Naive thymus-derived CD4-positive, alpha-beta T cell (primary cell): ENCODE results near the gene PNLDC1. TPM values are rescaled to one million over a fixed set of nuclear protein-coding genes. Genes with fewer than 3 reads are reported as not detected.

Experiments used
- ATAC-seq: fragments of 150-1000 bp; cut with Tn5 transposase; 2 replicates; pipeline ENCODE4 v1.10.0; 2021; ENCODE audit warnings: mild to moderate bottlenecking, moderate library complexity
- CTCF ChIA-PET: fragments of 350-600 bp; sonication (Branson Sonifier 250); formaldehyde crosslinking; loops from one replicate; lab custom pipeline; 2021; ENCODE audit warnings: antibody characterized with exemption; lab: Charles Lee
- POLR2A ChIA-PET: fragments of 350-600 bp; sonication (Branson Sonifier 250); formaldehyde crosslinking; loops from one replicate; lab custom pipeline; 2021; ENCODE audit warnings: antibody characterized with exemption, inconsistent platforms; lab: Charles Lee
- DNase-seq, 9 donors: peaks; one replicate each; pipeline versions ENCODE4 v3.0.0 to v3.0.0-alpha.2; 2020 to 2022; ENCODE audit warnings: mixed read lengths in 1 of 9
- H3K27ac ChIP-seq: one replicate; pipeline ENCODE4 v1.7.0; 2013; ENCODE audit warnings: mild to moderate bottlenecking, low read depth, low read length, moderate library complexity
- H3K27me3 ChIP-seq, 2 donors: one replicate each; pipeline ENCODE4 v1.7.0; 2013; ENCODE audit warnings: low read length in 2 of 2, mild to moderate bottlenecking in 2 of 2, moderate library complexity in 2 of 2; ENCODE audit not compliant: control insufficient read depth in 2 of 2, insufficient read depth in 2 of 2
- H3K36me3 ChIP-seq, 3 experiments: 1 replicate in 2 of 3; 2 replicates in 1 of 3; pipeline ENCODE4 v1.7.0; 2013; ENCODE audit warnings: low read length in 3 of 3, mild to moderate bottlenecking in 3 of 3, moderate library complexity in 1 of 3; ENCODE audit not compliant: insufficient read depth in 3 of 3, control insufficient read depth in 2 of 3
- H3K4me1 ChIP-seq, 2 donors: one replicate each; pipeline ENCODE4 v1.7.0; 2013; ENCODE audit warnings: low read length in 2 of 2, mild to moderate bottlenecking in 2 of 2, moderate library complexity in 1 of 2; ENCODE audit not compliant: control insufficient read depth in 2 of 2, insufficient read depth in 2 of 2
- H3K4me3 ChIP-seq: 2 replicates; pipeline ENCODE4 v1.7.0; 2013; ENCODE audit warnings: mild to moderate bottlenecking, low read length
- H3K9me3 ChIP-seq, 3 experiments: 1 replicate in 2 of 3; 2 replicates in 1 of 3; pipeline ENCODE4 v1.7.0; 2013; ENCODE audit warnings: low read length in 3 of 3; ENCODE audit not compliant: control insufficient read depth in 2 of 3
- H3K27ac Mint-ChIP-seq, 9 donors: one replicate each; pipeline ENCODE4 v1.8.0; 2020 to 2022; ENCODE audit warnings: mixed read lengths in 9 of 9, mild to moderate bottlenecking in 8 of 9, moderate library complexity in 5 of 9, inconsistent platforms in 2 of 9
- H3K27me3 Mint-ChIP-seq, 5 donors: one replicate each; pipeline ENCODE4 v1.8.0; 2021 to 2022; ENCODE audit warnings: mixed read lengths in 5 of 5, mild to moderate bottlenecking in 1 of 5
- H3K36me3 Mint-ChIP-seq, 5 donors: one replicate each; pipeline ENCODE4 v1.8.0; 2020 to 2022; ENCODE audit warnings: mixed read lengths in 5 of 5, mild to moderate bottlenecking in 3 of 5, inconsistent platforms in 1 of 5
- H3K4me1 Mint-ChIP-seq, 7 donors: one replicate each; pipeline ENCODE4 v1.8.0; 2020 to 2022; ENCODE audit warnings: mixed read lengths in 7 of 7, mild to moderate bottlenecking in 3 of 7, inconsistent platforms in 1 of 7
- H3K4me3 Mint-ChIP-seq, 10 donors: one replicate each; pipeline ENCODE4 v1.8.0; 2020 to 2022; ENCODE audit warnings: mild to moderate bottlenecking in 10 of 10, mixed read lengths in 10 of 10, moderate library complexity in 6 of 10, inconsistent platforms in 2 of 10
- H3K9me3 Mint-ChIP-seq, 11 donors: one replicate each; pipeline ENCODE4 v1.8.0; 2020 to 2022; ENCODE audit warnings: mixed read lengths in 11 of 11, mild to moderate bottlenecking in 4 of 11, inconsistent platforms in 1 of 11, moderate library complexity in 1 of 11
- intact Hi-C, 2 donors: fragments of 100-400 bp; cut with micrococcal nuclease; formaldehyde crosslinking; loops; one replicate each; pipeline ENCODE4 v1.15.1; 2023
- polyA plus RNA-seq, 2 donors: library from polyadenylated mRNA; unstranded; fragments of 300-500 nt; fragmentation: Illumina TruSeq; gene quantifications; one replicate each; pipeline ENCODE4 v1.2.3, GENCODE V29; 2021
- total RNA-seq, 6 experiments: library from RNA in 5 of 6; stranded (reverse) in 5 of 6; gene quantifications; 1 replicate in 5 of 6; 2 replicates in 1 of 6; pipeline ENCODE4 v1.2.3 and lab custom pipeline; 2021 to 2026

PNLDC1 gene, protein sequence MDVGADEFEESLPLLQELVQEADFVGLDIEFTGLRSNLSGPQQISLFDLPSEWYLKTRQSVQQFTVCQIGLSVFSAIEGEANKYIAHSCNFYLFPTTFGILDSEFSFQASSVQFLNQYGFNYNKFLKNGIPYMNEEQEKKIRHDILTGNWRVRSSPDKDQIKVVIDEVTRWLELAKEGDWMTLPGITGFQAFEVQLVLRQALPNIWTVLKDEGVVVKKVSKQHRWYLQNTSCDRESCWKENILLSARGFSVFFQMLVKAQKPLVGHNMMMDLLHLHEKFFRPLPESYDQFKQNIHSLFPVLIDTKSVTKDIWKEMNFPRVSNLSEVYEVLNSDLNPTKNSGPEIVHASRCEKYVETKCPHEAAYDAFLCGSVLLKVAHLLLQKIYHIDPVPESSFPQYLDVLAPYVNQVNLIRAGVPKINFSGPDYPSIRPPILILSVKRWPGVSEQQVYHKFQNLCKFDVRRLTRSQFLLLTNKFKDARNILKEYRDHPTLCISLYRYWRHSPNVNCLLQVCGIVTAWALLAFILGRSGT
- total RNA-seq (1 to 10 TPM in 1 of 5 experiments, under 1 TPM in 2, not detected in 2; 0.73 to 1.4 (median 0.97) TPM), polyA plus RNA-seq (not detected), total RNA-seq (lab: John Stamatoyannopoulos, UW) (0.40 reads per million)

DNA sequence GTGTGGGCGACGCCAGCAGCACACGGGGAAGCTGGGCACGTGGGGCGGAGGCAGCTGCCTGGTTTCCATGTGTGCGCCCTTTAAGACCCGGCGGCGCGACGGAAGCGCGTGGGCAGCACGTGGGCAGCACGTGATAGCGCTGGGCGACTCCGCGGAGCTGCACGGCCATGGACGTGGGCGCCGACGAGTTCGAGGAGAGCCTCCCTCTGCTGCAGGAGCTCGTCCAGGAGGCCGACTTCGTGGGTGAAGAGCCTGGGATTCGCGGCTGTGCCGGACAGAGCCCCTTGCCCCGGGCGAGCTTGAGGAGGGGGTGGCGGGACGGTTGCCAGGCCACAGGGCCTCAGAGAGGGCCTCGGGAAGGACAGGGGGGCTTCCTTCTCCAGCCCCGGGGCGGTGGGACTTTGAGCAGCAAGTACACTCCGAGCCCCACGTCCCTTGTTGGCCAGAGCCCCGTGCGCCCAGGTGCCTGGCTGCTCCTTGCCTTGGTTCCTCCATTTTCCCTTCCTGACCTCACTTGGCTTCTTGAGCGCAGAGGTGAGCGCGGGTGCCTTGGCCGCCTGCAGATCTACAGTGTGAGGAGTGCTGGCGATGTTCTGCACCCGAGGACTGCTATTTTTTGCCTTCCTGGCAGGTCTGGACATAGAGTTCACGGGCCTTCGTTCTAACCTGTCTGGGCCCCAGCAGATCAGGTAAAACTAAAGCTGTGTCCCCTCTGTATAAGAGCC is at the start of gene PNLDC1:
PNLDC1 (plus strand) TSS at position 136 of the 725 bp plus-strand sequence; CDS start at position 168, 32 bp downstream.
- no peaks in the 10 kb centered on the region for H3K27me3 Mint-ChIP-seq

DNA sequence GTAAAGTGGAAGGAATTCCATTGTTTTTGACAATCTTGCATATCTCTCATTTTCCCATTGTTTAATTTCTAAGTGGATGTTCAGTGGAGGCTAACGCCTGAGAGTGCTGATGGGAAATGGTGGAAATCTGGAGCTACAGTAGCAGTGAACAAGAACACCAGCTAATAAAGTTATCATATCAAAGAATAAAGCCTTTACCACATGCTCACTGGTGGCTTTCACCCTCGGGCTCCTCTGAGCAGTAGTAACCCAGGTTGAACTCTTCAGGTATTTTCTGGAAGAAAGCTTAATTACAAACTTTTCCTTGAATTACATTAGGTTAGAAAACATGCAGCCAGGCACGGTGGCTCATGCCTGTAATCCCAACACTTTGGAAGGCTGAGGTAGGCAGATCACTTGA is 48.6 kb upstream of the PNLDC1 start:
- Histone ChIP-seq H3K4me1 (no peaks in the 10 kb centered on the region), H3K27me3 (no peaks in the 10 kb centered on the region), H3K27ac (peak overlapping the region; percentile 34), H3K36me3 (peaks cover 15 to 66% (median 62%) of the 10 kb centered on the region in 3 experiments), H3K9me3 (no peaks in the 10 kb centered on the region), H3K4me3 (no peak overlapping the region)
- ATAC-seq = no peak
- Mint-ChIP-seq H3K9me3 (no peaks in the 10 kb centered on the region), H3K4me1 (peaks cover 0 to 14% (median 5%) of the 10 kb centered on the region in 7 donors), H3K27ac (peak overlapping the region in 3 of 9 donors; percentile 28 to 32 (median 28)), H3K36me3 (peaks cover 0 to 50% (median 32%) of the 10 kb centered on the region in 5 donors), H3K27me3 (no peaks in the 10 kb centered on the region), H3K4me3 (no peak overlapping the region)
- intact Hi-C loops = no loop called here
- ChIA-PET POLR2A (interaction anchor here (0.8 to 1.6 kb wide), 3 partner anchors 10 to 25 kb away, joined by 3 to 6 read pairs (median 3); partner anchors contain the start of genes ACAT2 and WTAP), CTCF (no interaction called here)
- DNase-seq = no peak

More for the DNA sequence above, at the start of gene PNLDC1:
- H3K27me3 ChIP-seq = no peaks in the 10 kb centered on the region
- no peaks in the 10 kb centered on the region for H3K4me1 ChIP-seq
- DNase-seq (no peak), ATAC-seq (no peak)
- Mint-ChIP-seq H3K4me3 (no peak within 1 kb of the TSS), H3K36me3 (peaks cover 9 to 22% (median 11%) of the 10 kb centered on the region in 5 donors), H3K4me1 (peaks cover 3 to 25% (median 17%) of the 10 kb centered on the region in 7 donors), H3K27ac (peak within 1 kb of the TSS in 3 of 9 donors; percentile 27 to 56 (median 50)), H3K9me3 (no peaks in the 10 kb centered on the region)
- H3K36me3 ChIP-seq = peaks cover 14 to 41% (median 19%) of the 10 kb centered on the region in 3 experiments
- no peak within 1 kb of the TSS for H3K4me3 ChIP-seq
- CTCF ChIA-PET = no interaction called here
- H3K27ac ChIP-seq = no peak within 1 kb of the TSS
- POLR2A ChIA-PET = interaction anchor here (0.8 to 2.2 kb wide), 3 partner anchors 10 to 52 kb away, joined by 3 to 8 read pairs (median 4); partner anchors contain the start of genes MRPL18 and TCP1
- intact Hi-C loops = no loop called here
- H3K9me3 ChIP-seq = no peaks in the 10 kb centered on the region

DNA sequence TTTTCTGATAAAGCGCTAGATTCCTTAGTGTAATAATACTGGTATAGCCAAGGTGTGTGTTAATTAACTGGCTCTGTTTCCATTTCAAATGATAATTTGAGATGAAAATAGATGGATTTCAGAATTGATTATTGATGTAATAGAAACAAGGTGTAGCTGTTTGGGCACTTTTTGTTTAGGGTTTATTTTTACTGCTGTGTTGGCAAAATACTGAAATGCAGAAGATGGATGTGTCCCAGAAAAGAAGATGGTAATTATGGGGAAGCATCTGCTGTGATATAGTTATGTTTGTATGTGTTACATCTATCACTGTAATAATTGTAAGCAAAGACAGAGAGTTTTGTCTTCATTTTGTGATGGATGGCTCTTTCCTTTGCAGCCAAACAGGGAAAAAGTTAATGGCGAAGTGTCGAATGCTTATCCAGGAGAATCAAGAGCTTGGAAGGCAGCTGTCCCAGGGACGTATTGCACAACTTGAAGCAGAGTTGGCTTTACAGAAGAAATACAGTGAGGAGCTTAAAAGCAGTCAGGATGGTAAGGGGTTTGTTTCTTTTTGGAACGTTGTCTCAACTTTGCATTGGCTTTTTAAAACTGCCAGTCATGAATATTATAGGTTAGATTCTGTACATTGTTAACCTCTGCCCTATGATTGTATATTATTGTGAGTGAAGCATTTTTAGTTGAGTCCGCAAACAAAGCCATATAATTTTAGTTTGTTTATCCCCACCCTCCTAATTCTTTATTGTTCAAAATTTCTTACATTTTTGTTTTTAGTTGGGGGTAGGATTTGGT is 46.8 kb upstream of the PNLDC1 start:
- ChIA-PET POLR2A (interaction anchor here (1.5 kb wide), 1 partner anchor 16 kb away, joined by 4 read pairs; no protein-coding TSS in a partner anchor), CTCF (no interaction called here)
- peaks cover under 1 to 43% (median 29%) of the 10 kb centered on the region in 5 donors for H3K36me3 Mint-ChIP-seq
- H3K9me3 Mint-ChIP-seq = no peaks in the 10 kb centered on the region
- DNase-seq (no peak), ATAC-seq (no peak)
- H3K27ac Mint-ChIP-seq = peak overlapping the region in 4 of 9 donors; percentile 6 to 25 (median 17)
- no peaks in the 10 kb centered on the region for H3K27me3 Mint-ChIP-seq
- no peak overlapping the region for H3K27ac ChIP-seq
- H3K9me3 ChIP-seq = no peaks in the 10 kb centered on the region
- no peak overlapping the region for H3K4me3 Mint-ChIP-seq
- intact Hi-C loops = no loop called here
- H3K27me3 ChIP-seq = no peaks in the 10 kb centered on the region
- peaks cover 10 to 61% (median 44%) of the 10 kb centered on the region in 3 experiments for H3K36me3 ChIP-seq
- no peak overlapping the region for H3K4me3 ChIP-seq
- peaks cover 0 to 19% (median 6%) of the 10 kb centered on the region in 7 donors for H3K4me1 Mint-ChIP-seq
- H3K4me1 ChIP-seq = no peaks in the 10 kb centered on the region

DNA sequence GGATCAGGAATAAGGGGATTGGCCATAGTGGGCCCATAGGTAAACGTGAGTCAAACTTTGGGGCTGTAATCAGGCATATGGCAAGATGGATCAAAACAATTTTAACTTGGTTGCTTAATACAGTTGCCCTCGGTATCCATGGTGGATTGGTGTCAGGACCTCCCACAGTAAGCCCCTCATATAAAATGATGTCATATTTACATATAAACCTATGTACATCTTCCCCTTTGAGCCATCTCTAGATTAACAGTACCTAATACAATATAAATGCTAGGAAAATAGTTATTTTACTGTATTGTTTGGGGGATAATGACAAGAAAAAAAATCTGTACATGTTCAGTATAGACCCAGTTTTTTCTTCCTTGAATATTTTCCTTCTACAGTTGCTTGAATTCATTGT is 45.7 kb upstream of the PNLDC1 start:
- no peak overlapping the region for H3K4me3 Mint-ChIP-seq
- peaks cover 4 to 38% (median 31%) of the 10 kb centered on the region in 5 donors for H3K36me3 Mint-ChIP-seq
- Histone ChIP-seq H3K9me3 (no peaks in the 10 kb centered on the region), H3K27me3 (no peaks in the 10 kb centered on the region), H3K4me3 (no peak overlapping the region), H3K36me3 (peaks cover 9 to 56% (median 39%) of the 10 kb centered on the region in 3 experiments), H3K27ac (no peak overlapping the region), H3K4me1 (no peaks in the 10 kb centered on the region)
- peaks cover 0 to 22% (median 6%) of the 10 kb centered on the region in 7 donors for H3K4me1 Mint-ChIP-seq
- ATAC-seq (no peak), DNase-seq (no peak)
- ChIA-PET CTCF (interaction anchor here (0.6 to 1.1 kb wide), 3 partner anchors 12 to 75 kb away, joined by 3 read pairs; no protein-coding TSS in a partner anchor), POLR2A (no interaction called here)
- peak overlapping the region in 1 of 9 donors; percentile 63 for H3K27ac Mint-ChIP-seq
- intact Hi-C loops = no loop called here
- H3K27me3 Mint-ChIP-seq = no peaks in the 10 kb centered on the region
- H3K9me3 Mint-ChIP-seq = no peaks in the 10 kb centered on the region

DNA sequence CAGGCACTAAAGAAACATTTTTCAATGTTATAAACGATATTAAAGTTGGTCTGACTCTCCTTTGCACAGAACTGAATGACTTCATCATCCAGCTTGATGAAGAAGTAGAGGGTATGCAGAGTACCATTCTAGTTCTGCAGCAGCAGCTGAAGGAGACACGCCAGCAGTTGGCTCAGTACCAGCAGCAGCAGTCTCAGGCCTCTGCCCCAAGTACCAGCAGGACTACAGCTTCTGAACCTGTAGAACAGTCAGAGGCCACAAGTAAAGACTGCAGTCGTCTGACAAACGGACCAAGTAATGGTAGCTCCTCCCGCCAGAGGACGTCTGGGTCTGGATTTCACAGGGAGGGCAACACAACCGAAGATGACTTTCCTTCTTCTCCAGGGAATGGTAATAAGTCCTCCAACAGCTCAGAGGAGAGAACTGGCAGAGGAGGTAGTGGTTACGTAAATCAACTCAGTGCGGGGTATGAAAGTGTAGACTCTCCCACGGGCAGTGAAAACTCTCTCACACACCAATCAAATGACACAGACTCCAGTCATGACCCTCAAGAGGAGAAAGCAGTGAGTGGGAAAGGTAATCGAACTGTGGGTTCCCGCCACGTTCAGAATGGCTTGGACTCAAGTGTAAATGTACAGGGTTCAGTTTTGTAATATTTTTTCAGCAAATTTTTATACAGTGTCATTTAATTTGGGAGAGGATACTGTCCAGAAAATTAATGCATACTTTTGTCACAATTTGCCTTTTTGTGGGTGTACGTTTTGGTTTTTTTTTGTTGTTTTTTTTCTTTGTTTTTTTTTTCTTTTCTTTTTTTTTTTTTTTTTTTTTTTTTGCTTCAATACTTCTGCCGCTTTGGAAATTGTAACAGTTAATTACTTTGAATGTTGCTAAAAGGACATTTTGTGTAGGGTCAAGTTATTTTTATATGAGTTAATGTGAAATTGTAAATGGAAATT is 44.8 kb upstream of the PNLDC1 start:
- ATAC-seq = no peak
- ChIA-PET POLR2A (interaction anchor here (0.7 to 1.2 kb wide), 2 partner anchors 9 to 27 kb away, joined by 3 to 4 read pairs; no protein-coding TSS in a partner anchor), CTCF (interaction anchor here (0.6 to 1.1 kb wide), 3 partner anchors 13 to 74 kb away, joined by 3 read pairs; no protein-coding TSS in a partner anchor)
- no peak for DNase-seq
- intact Hi-C loops = no loop called here
- Histone ChIP-seq H3K9me3 (no peaks in the 10 kb centered on the region), H3K4me1 (no peaks in the 10 kb centered on the region), H3K4me3 (no peak overlapping the region), H3K36me3 (peaks cover 9 to 51% (median 32%) of the 10 kb centered on the region in 3 experiments), H3K27ac (no peak overlapping the region), H3K27me3 (no peaks in the 10 kb centered on the region)
- peaks cover 4 to 33% (median 31%) of the 10 kb centered on the region in 5 donors for H3K36me3 Mint-ChIP-seq
- no peaks in the 10 kb centered on the region for H3K9me3 Mint-ChIP-seq
- peaks cover 4 to 27% (median 11%) of the 10 kb centered on the region in 7 donors for H3K4me1 Mint-ChIP-seq
- H3K27me3 Mint-ChIP-seq = no peaks in the 10 kb centered on the region
- H3K27ac Mint-ChIP-seq = peak overlapping the region in 6 of 9 donors; percentile 23 to 59 (median 42)
- peak overlapping the region in 1 of 10 donors; percentile 12 for H3K4me3 Mint-ChIP-seq
